Loucy (cell line): ENCODE results near the gene B4GALT2.

ENCODE experiments used
- CTCF ChIP-seq: fragments of 200-600 bp; sonication (generic); conservative IDR thresholded peaks from 2 replicates; pipeline ENCODE4 v1.5.1; 2014; ENCODE audit warnings: mild to moderate bottlenecking, antibody characterized with exemption, low read length
- EZH2phosphoT487 ChIP-seq: fragments of 200-600 bp; IDR thresholded peaks from 2 replicates; pipeline ENCODE4 v1.6.1; 2018; ENCODE audit warnings: antibody characterized with exemption, mild to moderate bottlenecking, moderate library complexity, borderline replicate concordance

GRCh38 chr1:43951021-43951985 is 27.7 kb upstream of the B4GALT2 start:
- no peak for TF ChIP-seq CTCF
- TF ChIP-seq EZH2phosphoT487, result no peak
